Activated effector memory CD4-positive, alpha-beta T cell treated with anti-CD3 and anti-CD28 coated beads, Interleukin-2, amount 50 U/mL, for 16 hours (primary cell): ENCODE data around the gene PSMD5.
A peak's percentile ranks its signal among the peaks of the same experiment; 100 is the strongest.

Source experiments
- DNase-seq: peaks from one replicate; pipeline ENCODE4 v3.0.0-alpha.2; 2020

PSMD5 gene

DNA sequence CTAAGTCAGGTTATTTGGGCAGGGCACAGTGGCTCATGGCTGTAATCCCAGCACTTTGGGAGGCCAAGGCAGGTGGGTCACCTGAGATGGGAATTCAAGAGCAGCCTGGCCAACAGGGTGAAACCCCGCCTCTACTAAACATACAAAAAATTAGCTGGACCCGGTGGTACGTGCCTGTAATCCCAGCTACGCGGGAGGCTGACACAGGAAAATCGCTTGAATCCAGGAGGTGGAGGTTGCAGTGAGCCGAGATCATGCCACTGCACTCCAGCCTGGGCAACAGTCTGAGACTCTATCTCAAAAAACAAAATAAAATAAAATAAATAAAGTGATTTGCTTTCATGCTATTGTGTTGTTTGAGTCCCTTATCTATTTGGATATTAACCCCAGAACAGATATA, 41.3 kb downstream of the PSMD5 start:
- DNase-seq, result no peak

- peak; percentile 96 for DNase-seq
Observed at GRCh38 chr9:120792898-120793765, 49.6 kb downstream of the PSMD5 start, which contains the start of gene FBXW2. FBXW2 (minus strand) TSS chr9:120793416; CDS start chr9:120788258, 5,158 bp downstream.

DNA sequence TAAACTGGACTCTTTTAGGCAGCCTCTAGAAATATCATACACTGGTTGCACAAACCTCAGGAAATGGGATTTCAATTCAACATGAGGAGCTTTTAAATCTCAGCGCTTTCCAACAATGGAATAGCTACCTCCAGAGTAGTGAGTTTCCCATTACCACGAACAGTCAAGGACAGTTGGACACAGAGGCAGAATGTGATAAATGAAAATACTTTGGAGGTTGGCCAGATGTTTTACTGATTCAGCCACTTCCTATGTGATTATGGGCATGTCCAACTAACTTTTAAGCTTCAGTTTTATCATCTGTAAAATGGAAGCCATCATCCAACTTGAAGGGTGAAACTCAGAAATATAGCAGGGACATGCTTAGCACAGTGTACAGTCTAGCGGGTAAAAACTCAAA, 51.6 kb downstream of the PSMD5 start:
- DNase-seq, result no peak

DNA sequence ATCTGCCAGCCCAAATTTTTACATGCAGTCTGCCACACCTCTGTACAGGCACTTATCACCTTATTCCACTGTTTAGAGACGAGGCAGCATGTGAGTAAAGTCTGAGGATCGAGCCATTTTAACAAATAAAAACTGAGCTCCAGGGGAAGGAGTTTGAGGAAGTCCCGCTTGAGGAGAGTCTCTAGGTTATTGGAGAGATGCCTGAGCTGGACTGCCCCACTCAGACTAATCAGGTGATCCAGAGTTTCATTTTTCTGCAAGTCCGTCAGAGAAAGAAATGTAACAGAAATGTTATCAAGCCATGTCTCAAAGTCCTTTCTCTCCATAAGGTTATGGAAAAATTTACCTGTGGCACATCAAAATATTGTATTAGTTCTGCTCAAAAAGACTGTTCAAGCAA, 54.8 kb downstream of the PSMD5 start:
- no peak for DNase-seq

DNA sequence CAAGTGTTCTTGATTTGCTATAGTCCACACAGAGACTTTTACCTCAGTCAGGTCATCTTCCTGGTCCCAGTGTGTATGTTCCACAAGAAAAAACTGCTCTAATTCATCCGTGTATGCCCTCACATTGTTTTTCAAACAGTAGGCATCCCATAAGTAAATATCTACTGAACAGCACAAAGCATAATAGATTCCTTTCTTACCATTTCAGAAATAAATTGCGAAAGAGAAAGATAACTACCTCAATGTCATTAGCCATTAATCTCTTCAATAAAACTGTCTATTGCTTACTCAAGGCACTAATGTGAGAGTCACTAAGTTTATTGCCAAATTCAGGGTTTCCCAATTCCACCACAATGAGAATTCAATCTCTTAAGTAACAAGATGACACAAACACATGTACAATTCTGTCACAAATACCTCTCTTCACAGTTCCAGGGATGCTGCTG, 59.1 kb downstream of the PSMD5 start:
- no peak for DNase-seq

GRCh38 chr9:120781236-120781635, 61.5 kb downstream of the PSMD5 start:
- DNase-seq, result no peak

DNA sequence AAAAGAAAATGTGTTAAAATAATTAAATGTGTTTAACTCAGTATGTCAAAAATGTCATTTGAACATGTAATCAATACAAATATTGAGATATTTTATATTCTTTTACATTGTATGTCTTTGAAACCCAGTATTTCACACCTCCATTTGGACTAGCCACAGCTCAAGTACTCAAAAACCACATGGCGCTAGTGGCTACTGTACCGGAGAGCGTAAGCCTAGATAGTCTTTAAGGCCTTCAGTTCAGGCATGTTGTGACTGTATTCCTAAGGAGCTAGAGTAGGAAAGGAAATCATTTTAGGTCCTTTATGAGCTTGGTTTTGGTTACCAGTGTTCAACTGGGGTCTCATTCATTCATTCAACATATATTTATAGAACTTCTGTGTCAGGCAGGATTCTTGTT, 62.4 kb downstream of the PSMD5 start:
- no peak for DNase-seq

DNA sequence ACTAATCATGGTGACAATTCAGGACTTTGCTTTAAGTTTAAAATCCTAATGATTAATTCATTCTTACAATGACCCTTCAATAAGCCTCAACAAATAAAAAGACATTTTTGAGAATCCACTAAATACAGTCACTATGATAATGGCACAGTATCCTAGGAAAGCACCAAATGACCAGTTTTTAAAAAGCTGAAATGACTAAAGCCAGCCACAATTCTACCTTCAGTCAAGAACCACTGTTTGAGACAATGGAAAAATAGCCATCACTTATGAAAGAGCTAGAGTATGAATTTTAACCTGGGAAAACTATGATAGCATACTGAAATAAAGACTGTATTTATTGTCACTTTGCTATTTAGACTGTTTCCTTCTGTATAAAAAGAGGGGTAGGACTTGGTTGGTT, 63.5 kb downstream of the PSMD5 start:
- no peak for DNase-seq

DNA sequence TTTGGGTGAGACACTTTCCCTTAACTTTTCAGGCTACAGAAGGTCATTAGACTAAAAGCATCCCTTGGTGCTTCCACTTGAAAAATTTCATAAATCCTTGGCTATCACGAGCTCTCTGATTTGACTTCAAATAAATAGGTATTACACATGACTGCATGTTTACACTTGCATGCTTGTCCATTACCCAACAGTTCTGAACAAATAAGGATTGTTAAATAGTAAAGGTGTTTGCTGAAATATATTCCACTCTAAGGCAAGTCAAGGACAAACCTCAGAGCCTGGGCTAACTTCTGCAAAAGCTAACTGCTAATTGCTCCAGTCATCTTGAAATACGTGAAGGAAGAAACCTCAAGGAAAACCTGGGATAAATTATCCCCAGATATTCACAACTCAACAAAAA, 64.0 kb downstream of the PSMD5 start:
- DNase-seq, result no peak

GRCh38 chr9:120777229-120777628, 65.5 kb downstream of the PSMD5 start:
- DNase-seq, result no peak

GRCh38 chr9:120776788-120777187, 65.9 kb downstream of the PSMD5 start:
- no peak for DNase-seq

- no peak for DNase-seq
Observed at GRCh38 chr9:120775859-120776258, 66.9 kb downstream of the PSMD5 start.

- DNase-seq, result no peak
Observed at GRCh38 chr9:120774719-120775118, 68.0 kb downstream of the PSMD5 start.

DNA sequence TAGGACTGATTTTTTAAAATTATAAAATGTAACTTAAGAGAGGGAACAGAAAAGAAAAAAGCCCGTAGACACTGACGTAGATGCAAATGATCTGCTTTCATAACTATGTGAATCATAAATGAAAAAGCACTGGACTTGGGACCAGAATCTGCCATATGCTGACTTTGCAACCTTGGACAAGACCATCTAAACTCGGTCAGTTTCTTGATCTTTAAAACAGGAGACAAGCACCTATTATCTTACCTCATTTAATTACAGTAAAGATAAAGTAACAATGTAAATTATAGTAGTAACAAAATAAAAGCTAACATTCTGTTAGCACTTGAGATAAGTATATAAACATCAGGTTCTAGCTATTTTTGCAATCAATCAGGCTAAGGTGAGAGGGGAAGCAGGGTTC, 69.5 kb downstream of the PSMD5 start:
- DNase-seq, result no peak

DNA sequence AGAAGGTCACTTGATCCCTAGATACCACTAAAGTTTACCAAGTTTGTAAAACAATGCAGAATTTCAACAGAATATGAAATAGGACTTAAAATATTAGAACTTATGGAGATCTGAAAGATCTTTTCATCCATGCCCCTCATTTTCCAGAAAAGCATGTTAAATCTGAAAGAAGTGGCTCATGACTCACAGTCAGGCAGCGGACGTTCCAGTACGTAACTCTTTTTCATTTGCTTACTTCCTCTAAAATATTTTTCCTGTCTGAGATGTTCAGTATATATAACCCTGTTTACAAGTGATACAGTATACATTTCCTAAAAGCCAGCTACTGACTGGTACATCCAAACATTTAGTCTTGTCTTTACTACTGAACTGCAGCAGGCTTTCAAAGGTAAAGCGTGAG, 71.8 kb downstream of the PSMD5 start:
- DNase-seq, result no peak

DNA sequence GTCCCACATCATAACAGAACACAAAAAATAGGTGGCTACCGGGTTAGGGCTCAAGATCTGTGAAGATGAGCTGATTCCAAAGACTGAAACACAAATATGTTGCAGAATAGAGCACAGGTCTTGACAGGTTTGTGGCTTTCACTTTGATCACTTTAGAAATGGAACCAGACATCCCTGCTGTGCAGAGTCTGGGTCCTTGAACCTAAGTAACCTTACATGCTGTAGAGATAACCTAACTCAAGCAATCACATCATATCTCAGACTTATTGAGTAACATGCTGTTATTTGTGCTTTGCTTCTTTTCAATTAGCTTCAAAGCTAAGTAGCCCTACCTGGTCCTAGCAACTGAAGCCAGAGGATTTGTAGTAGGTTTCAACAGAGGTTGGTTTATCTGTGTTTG, 73.8 kb downstream of the PSMD5 start:
- no peak for DNase-seq

- DNase-seq, result no peak
Observed at GRCh38 chr9:120768247-120768646, 74.5 kb downstream of the PSMD5 start.

GRCh38 chr9:120767451-120767850, 75.3 kb downstream of the PSMD5 start:
- DNase-seq, result no peak
